ENCODE results near the gene COL20A1. TPM values are rescaled to one million over a fixed set of nuclear protein-coding genes. Genes with fewer than 3 reads are reported as not detected.
"Not testable (repeated sequence)": the region's sequence is repeated elsewhere in the genome, so short reads cannot be mapped to it uniquely, and the experiment has no call there.

Gene COL20A1
- total RNA-seq, 1 donor from 2014 or later, result not detected

GRCh38 chr20:63379296-63379695, 86.3 kb downstream of the COL20A1 start:
- TF ChIP-seq CTCF (IDR thresholded peaks at IDR 0.05), result no peak
- ATAC-seq (no peak), DNase-seq (no peak)
- intact Hi-C loops (cut with DNase I), result loop anchor here (5.0 kb wide), 1 partner anchor 72 kb away; no protein-coding TSS in a partner anchor
- Histone ChIP-seq H3K4me3 (no peak overlapping the region), H3K27ac (no peak overlapping the region), H3K36me3 (no peaks in the 10 kb centered on the region), H3K9me3 (no peaks in the 10 kb centered on the region), H3K27me3 (peaks cover 71% of the 10 kb centered on the region), H3K4me1 (no peaks in the 10 kb centered on the region)

- intact Hi-C loops (cut with DNase I), result loop anchor here (5.0 kb wide), 1 partner anchor 73 kb away; no protein-coding TSS in a partner anchor
- H3K36me3 ChIP-seq, H3K9me3 ChIP-seq, ATAC-seq, H3K27ac ChIP-seq, H3K4me3 ChIP-seq, H3K4me1 ChIP-seq, DNase-seq: not testable (repeated sequence)
- peaks cover 66% of the 10 kb centered on the region for H3K27me3 ChIP-seq
These were observed 86.9 kb downstream of the COL20A1 start for GRCh38 chr20:63379872-63380271.

GRCh38 chr20:63380346-63380870, 87.4 kb downstream of the COL20A1 start:
- peaks cover 64% of the 10 kb centered on the region for H3K27me3 ChIP-seq
- intact Hi-C loops (cut with DNase I), result no loop called here
- no peak for ATAC-seq

GRCh38 chr20:63381781-63382431, 88.9 kb downstream of the COL20A1 start:
- ATAC-seq (peak; percentile 51), DNase-seq (no peak)
- Histone ChIP-seq H3K4me1 (no peaks in the 10 kb centered on the region), H3K27me3 (peaks cover 55% of the 10 kb centered on the region), H3K4me3 (no peak overlapping the region), H3K27ac (no peak overlapping the region), H3K36me3 (no peaks in the 10 kb centered on the region), H3K9me3 (peaks cover 7% of the 10 kb centered on the region)
- intact Hi-C loops (cut with DNase I), result no loop called here
- TF ChIP-seq CTCF (IDR thresholded peaks at IDR 0.05), result peak; percentile 87

More at GRCh38 chr20:63380346-63380870, 87.4 kb downstream of the COL20A1 start:
- Histone ChIP-seq H3K4me3 (no peak overlapping the region), H3K36me3 (no peaks in the 10 kb centered on the region), H3K27ac (no peak overlapping the region), H3K9me3 (no peaks in the 10 kb centered on the region), H3K4me1 (no peaks in the 10 kb centered on the region)
- no peak for TF ChIP-seq CTCF (IDR thresholded peaks at IDR 0.05)
- DNase-seq, result no peak

GRCh38 chr20:63382551-63383300, 89.7 kb downstream of the COL20A1 start:
- DNase-seq, result no peak
- no peaks in the 10 kb centered on the region for H3K4me1 ChIP-seq
- H3K27ac ChIP-seq, result no peak overlapping the region
- H3K36me3 ChIP-seq, result no peaks in the 10 kb centered on the region
- no peak overlapping the region for H3K4me3 ChIP-seq
- H3K9me3 ChIP-seq, result peaks cover 7% of the 10 kb centered on the region
- no peak for ATAC-seq
- peaks cover 47% of the 10 kb centered on the region for H3K27me3 ChIP-seq
- no peak for TF ChIP-seq CTCF (IDR thresholded peaks at IDR 0.05)
- intact Hi-C loops (cut with DNase I), result no loop called here

- Histone ChIP-seq H3K9me3 (peaks cover 7% of the 10 kb centered on the region), H3K4me1 (no peaks in the 10 kb centered on the region), H3K27ac (no peak overlapping the region), H3K4me3 (no peak overlapping the region), H3K36me3 (no peaks in the 10 kb centered on the region), H3K27me3 (peaks cover 38% of the 10 kb centered on the region)
- intact Hi-C loops (cut with DNase I), result no loop called here
- no peak for TF ChIP-seq CTCF (IDR thresholded peaks at IDR 0.05)
- no peak for DNase-seq
- ATAC-seq, result no peak
These were observed 90.6 kb downstream of the COL20A1 start for GRCh38 chr20:63383556-63383955.
